Fibroblast of lung (primary cell): Measurements from ENCODE around the gene KRTAP4-7.

Source experiments
- CTCF ChIP-seq, 2 donors: IDR thresholded peaks in 1 of 2; conservative IDR thresholded peaks in 1 of 2; 1 replicate in 1 of 2; 2 replicates in 1 of 2; pipeline ENCODE4 v1.5.1; 2011 to 2012; ENCODE audit warnings: low read length in 2 of 2, control low read depth in 1 of 2, inconsistent platforms in 1 of 2, low read depth in 1 of 2, mild to moderate bottlenecking in 1 of 2
- EZH2 ChIP-seq: IDR thresholded peaks from 2 replicates; pipeline ENCODE4 v1.5.1; 2012; ENCODE audit warnings: low read length, control low read depth, mild to moderate bottlenecking; ENCODE audit errors: missing control alignments

GRCh38 chr17:41057547-41057946 lies 26.4 kb upstream of the KRTAP4-7 start:
- TF ChIP-seq CTCF (conservative IDR thresholded peaks at IDR 0.05 in 1 of 2, IDR thresholded peaks at IDR 0.05 in 1 of 2; ENCODE audit: low read depth in 1 of 2, low read length in 2 of 2) (no peak), EZH2 (no peak)
